ENCODE data around the gene OSBPL3.

Gene OSBPL3

GRCh38 chr7:24949884-24950283 lies 30.1 kb downstream of the OSBPL3 start:
- no peak for DNase-seq

- peak; percentile 18 for DNase-seq
Observed at GRCh38 chr7:24948739-24949138, 31.2 kb downstream of the OSBPL3 start.

- DNase-seq: no peak
Observed at GRCh38 chr7:24946467-24946866, 33.5 kb downstream of the OSBPL3 start.

GRCh38 chr7:24945899-24946298 lies 34.1 kb downstream of the OSBPL3 start:
- no peak for DNase-seq

GRCh38 chr7:24943096-24943948 lies 36.7 kb downstream of the OSBPL3 start:
- DNase-seq: no peak

- DNase-seq: no peak
Observed at GRCh38 chr7:24942226-24942625, 37.8 kb downstream of the OSBPL3 start.

GRCh38 chr7:24939416-24939815 lies 40.6 kb downstream of the OSBPL3 start:
- DNase-seq: no peak

- peak; percentile 18 for DNase-seq
Observed at GRCh38 chr7:24936121-24936824, 43.7 kb downstream of the OSBPL3 start.

- DNase-seq: no peak
Observed at GRCh38 chr7:24933298-24933697, 46.7 kb downstream of the OSBPL3 start.

GRCh38 chr7:24932815-24933214 lies 47.2 kb downstream of the OSBPL3 start:
- no peak for DNase-seq

- DNase-seq: no peak
Observed at GRCh38 chr7:24932389-24932788, 47.6 kb downstream of the OSBPL3 start.

- no peak for DNase-seq
Observed at GRCh38 chr7:24931844-24932243, 48.1 kb downstream of the OSBPL3 start.

- no peak for DNase-seq
Observed at GRCh38 chr7:24930856-24931255, 49.1 kb downstream of the OSBPL3 start.

GRCh38 chr7:24926623-24927524 lies 53.1 kb downstream of the OSBPL3 start:
- peak; percentile 83 for DNase-seq

GRCh38 chr7:24924375-24924774 lies 55.6 kb downstream of the OSBPL3 start:
- no peak for DNase-seq

GRCh38 chr7:24923172-24923865 lies 56.7 kb downstream of the OSBPL3 start:
- DNase-seq: no peak

- peak; percentile 67 for DNase-seq
Observed at GRCh38 chr7:24922099-24922773, 57.7 kb downstream of the OSBPL3 start.

- no peak for DNase-seq
Observed at GRCh38 chr7:24921362-24921679, 58.7 kb downstream of the OSBPL3 start.

- peak; percentile 48 for DNase-seq
Observed at GRCh38 chr7:24920451-24921361, 59.3 kb downstream of the OSBPL3 start.

GRCh38 chr7:24917510-24918239 lies 62.3 kb downstream of the OSBPL3 start:
- DNase-seq: peak; percentile 85

Measured in fibroblast of skin of right quadriceps (primary cell).